GM23338 (cell line): ENCODE data around the gene AHI1. TPM values are rescaled to one million over a fixed set of nuclear protein-coding genes. Genes with fewer than 3 reads are reported as not detected.

Source experiments
- ATAC-seq: fragments of 200-7000 bp; cut with Tn5 transposase; 3 replicates; pipeline ENCODE4 v1.9.1; 2020
- DNase-seq: peaks from one replicate; pipeline ENCODE4 v3.0.0-alpha.2; 2015; ENCODE audit warnings: low spot score
- H2AFZ ChIP-seq: fragments of 200-600 bp; sonication (generic); 2 replicates; pipeline ENCODE4 v1.8.0; 2016; ENCODE audit warnings: antibody characterized with exemption, mild to moderate bottlenecking, moderate library complexity
- H3F3A ChIP-seq: fragments of 200-600 bp; sonication (generic); replicated peaks from 2 replicates; pipeline ENCODE4 v1.8.0; 2017; ENCODE audit warnings: antibody characterized with exemption, mixed run types, low read depth
- H3K27ac ChIP-seq: fragments of 200-600 bp; sonication (generic); 2 replicates; pipeline ENCODE4 v1.6.1; 2016; ENCODE audit warnings: low read depth
- H3K27me3 ChIP-seq: fragments of 200-600 bp; sonication (generic); 2 replicates; pipeline ENCODE4 v1.8.0; 2016; ENCODE audit warnings: mild to moderate bottlenecking, mixed run types, moderate library complexity; ENCODE audit not compliant: insufficient read depth
- H3K36me3 ChIP-seq: fragments of 200-600 bp; sonication (generic); 2 replicates; pipeline ENCODE4 v1.8.0; 2016; ENCODE audit warnings: mild to moderate bottlenecking; ENCODE audit not compliant: insufficient read depth
- H3K4me1 ChIP-seq: fragments of 200-600 bp; sonication (generic); 2 replicates; pipeline ENCODE4 v1.8.0; 2016; ENCODE audit warnings: mild to moderate bottlenecking, moderate library complexity; ENCODE audit not compliant: insufficient read depth
- H3K4me2 ChIP-seq: fragments of 200-600 bp; sonication (generic); 2 replicates; pipeline ENCODE4 v1.7.1; 2017; ENCODE audit warnings: mixed run types
- H3K4me3 ChIP-seq: fragments of 200-600 bp; sonication (generic); 2 replicates; pipeline ENCODE4 v1.6.1; 2016; ENCODE audit warnings: mixed run types
- H3K79me2 ChIP-seq: fragments of 200-600 bp; sonication (generic); replicated peaks from 2 replicates; pipeline ENCODE4 v1.8.0; 2017; ENCODE audit warnings: mild to moderate bottlenecking; ENCODE audit not compliant: insufficient read depth
- H3K9me2 ChIP-seq: fragments of 200-600 bp; sonication (generic); 2 replicates; pipeline ENCODE4 v1.8.0; 2017; ENCODE audit not compliant: insufficient read depth
- H4K20me1 ChIP-seq: fragments of 200-600 bp; sonication (generic); replicated peaks from 2 replicates; pipeline ENCODE4 v1.8.0; 2017; ENCODE audit warnings: mild to moderate bottlenecking; ENCODE audit not compliant: insufficient read depth
- H3K27ac Mint-ChIP-seq: 2 replicates; pipeline ENCODE4 v1.8.0; 2020; ENCODE audit warnings: inconsistent platforms, mild to moderate bottlenecking, moderate library complexity, mixed read lengths
- H3K27me3 Mint-ChIP-seq: 3 replicates; pipeline ENCODE4 v1.8.0; 2022; ENCODE audit warnings: low read depth, mild to moderate bottlenecking, moderate library complexity, mixed read lengths, inconsistent platforms; ENCODE audit not compliant: insufficient read depth, poor library complexity
- H3K36me3 Mint-ChIP-seq: 3 replicates; pipeline ENCODE4 v1.8.0; 2021; ENCODE audit warnings: low read depth, mild to moderate bottlenecking, inconsistent platforms, moderate library complexity, mixed read lengths
- H3K4me1 Mint-ChIP-seq: 3 replicates; pipeline ENCODE4 v1.8.0; 2020; ENCODE audit warnings: mild to moderate bottlenecking, inconsistent platforms, mixed read lengths
- H3K4me3 Mint-ChIP-seq: 3 replicates; pipeline ENCODE4 v1.8.0; 2021; ENCODE audit warnings: moderate library complexity, mild to moderate bottlenecking, inconsistent platforms, mixed read lengths
- H3K9me3 Mint-ChIP-seq: 3 replicates; pipeline ENCODE4 v1.8.0; 2020; ENCODE audit warnings: moderate library complexity, mild to moderate bottlenecking, inconsistent platforms, mixed read lengths
- CREB1 ChIP-seq: fragments of 250-450 bp; sonication (Bioruptor Pico); IDR thresholded peaks from 2 replicates; pipeline ENCODE4 v1.5.0; 2020; ENCODE audit warnings: low read depth, mild to moderate bottlenecking, moderate library complexity
- EZH2 ChIP-seq: fragments of 200-600 bp; sonication (generic); IDR thresholded peaks from one replicate; pipeline ENCODE4 v1.8.0; 2017; ENCODE audit warnings: antibody characterized with exemption, mild to moderate bottlenecking, low read depth; ENCODE audit not compliant: unreplicated experiment
- EZH2phosphoT487 ChIP-seq: fragments of 200-600 bp; sonication (generic); IDR thresholded peaks from one replicate; pipeline ENCODE4 v1.8.1; 2018; ENCODE audit warnings: antibody characterized with exemption; ENCODE audit not compliant: unreplicated experiment
- JUNB ChIP-seq: IDR thresholded peaks from one replicate; pipeline ENCODE4 v1.6.1; 2016; ENCODE audit warnings: antibody characterized with exemption; ENCODE audit not compliant: unreplicated experiment
- NANOG ChIP-seq: IDR thresholded peaks from 2 replicates; pipeline ENCODE4 v1.6.1; 2016; ENCODE audit warnings: antibody characterized with exemption, borderline replicate concordance
- ZNF114 ChIP-seq: fragments of 250-450 bp; sonication (Bioruptor Pico); IDR thresholded peaks from 2 replicates; pipeline ENCODE4 v1.5.0; 2020; ENCODE audit warnings: mild to moderate bottlenecking, moderate library complexity
- ZNF331 ChIP-seq: fragments of 250-450 bp; sonication (Bioruptor Pico); IDR thresholded peaks from 2 replicates; pipeline ENCODE4 v1.5.0; 2020; ENCODE audit warnings: low read depth, mild to moderate bottlenecking, moderate library complexity
- polyA plus RNA-seq: library from polyadenylated mRNA; unstranded; fragments of >200 nt; fragmentation: Nextera tagmentation; extraction: Ambion mirVana; gene quantifications from 2 replicates; pipeline ENCODE4 v1.2.1, GENCODE V29; 2016
- total RNA-seq: library from RNA; depleted of rRNA; stranded (reverse); fragments of >200 nt; shearing (Covaris generic); gene quantifications from 2 replicates; pipeline ENCODE4 v1.2.3, GENCODE V29; 2014
- TF ChIP-seq, protein P1 (sequence below): IDR thresholded peaks from one replicate; pipeline ENCODE4 v1.6.1; 2018; ENCODE audit warnings: antibody characterized with exemption; ENCODE audit not compliant: unreplicated experiment
- TF ChIP-seq, protein P2 (sequence below): IDR thresholded peaks from 2 replicates; pipeline ENCODE4 v1.6.1; 2016; ENCODE audit warnings: antibody characterized with exemption

Gene AHI1
- total and polyA plus RNA-seq, 2 experiments from 2014 or later, result 19.8 to 72.9 TPM

DNA sequence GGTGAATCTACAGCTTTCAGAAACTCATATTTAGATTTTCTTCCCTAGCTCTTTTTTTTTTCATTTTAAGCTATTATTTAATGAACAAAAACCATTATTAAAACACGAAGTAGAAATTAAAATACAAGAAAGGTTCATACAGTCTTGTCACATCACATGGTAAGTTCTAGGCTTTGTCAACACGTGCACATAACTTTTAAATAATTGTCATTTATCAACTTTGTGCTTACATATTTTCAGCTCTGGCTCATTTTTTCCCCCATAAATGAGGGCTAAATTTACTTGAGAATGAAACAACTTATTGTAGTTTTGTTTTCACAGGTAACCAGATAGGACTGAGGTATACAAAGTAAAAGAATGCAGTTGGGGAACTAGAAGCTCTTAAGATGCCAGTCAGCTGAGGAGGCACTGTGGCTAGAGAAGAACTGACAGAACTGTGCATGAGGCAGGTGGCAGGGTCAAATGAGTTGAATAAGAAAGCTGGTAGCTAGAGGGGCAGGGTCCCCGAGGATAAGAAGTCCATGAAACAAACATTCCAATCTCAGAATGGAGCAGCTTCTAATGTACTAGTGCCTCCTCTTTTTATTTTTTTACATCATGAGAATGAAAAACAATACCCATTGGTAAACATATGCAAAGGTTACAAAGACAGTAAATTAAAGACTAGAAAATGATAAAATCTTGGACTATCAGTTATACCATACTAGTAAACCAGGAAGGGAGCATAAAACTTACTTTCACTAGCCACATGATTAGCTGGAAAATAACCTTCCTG is 174.9 kb downstream of the AHI1 start:
- Histone ChIP-seq H4K20me1 (no peaks in the 10 kb centered on the region), H3K4me3 (no peak overlapping the region), H3K79me2 (no peaks in the 10 kb centered on the region), H3K36me3 (no peaks in the 10 kb centered on the region), H3F3A (no peaks in the 10 kb centered on the region), H3K27ac (no peak overlapping the region), H3K9me2 (no peaks in the 10 kb centered on the region), H3K27me3 (no peaks in the 10 kb centered on the region), H3K4me2 (0 out of 2 replicates have a peak overlapping the region, but pooled peaks have one; percentile 36), H3K4me1 (peaks cover 8% of the 10 kb centered on the region; the same call in 1 of the 2 replicates), H2AFZ (no peak overlapping the region)
- no peak for TF ChIP-seq CREB1 (CRISPR knock-in tag)
- TF ChIP-seq JUNB, result no peak
- no peak for TF ChIP-seq ZNF331 (CRISPR knock-in tag)
- TF ChIP-seq, protein P1, sequence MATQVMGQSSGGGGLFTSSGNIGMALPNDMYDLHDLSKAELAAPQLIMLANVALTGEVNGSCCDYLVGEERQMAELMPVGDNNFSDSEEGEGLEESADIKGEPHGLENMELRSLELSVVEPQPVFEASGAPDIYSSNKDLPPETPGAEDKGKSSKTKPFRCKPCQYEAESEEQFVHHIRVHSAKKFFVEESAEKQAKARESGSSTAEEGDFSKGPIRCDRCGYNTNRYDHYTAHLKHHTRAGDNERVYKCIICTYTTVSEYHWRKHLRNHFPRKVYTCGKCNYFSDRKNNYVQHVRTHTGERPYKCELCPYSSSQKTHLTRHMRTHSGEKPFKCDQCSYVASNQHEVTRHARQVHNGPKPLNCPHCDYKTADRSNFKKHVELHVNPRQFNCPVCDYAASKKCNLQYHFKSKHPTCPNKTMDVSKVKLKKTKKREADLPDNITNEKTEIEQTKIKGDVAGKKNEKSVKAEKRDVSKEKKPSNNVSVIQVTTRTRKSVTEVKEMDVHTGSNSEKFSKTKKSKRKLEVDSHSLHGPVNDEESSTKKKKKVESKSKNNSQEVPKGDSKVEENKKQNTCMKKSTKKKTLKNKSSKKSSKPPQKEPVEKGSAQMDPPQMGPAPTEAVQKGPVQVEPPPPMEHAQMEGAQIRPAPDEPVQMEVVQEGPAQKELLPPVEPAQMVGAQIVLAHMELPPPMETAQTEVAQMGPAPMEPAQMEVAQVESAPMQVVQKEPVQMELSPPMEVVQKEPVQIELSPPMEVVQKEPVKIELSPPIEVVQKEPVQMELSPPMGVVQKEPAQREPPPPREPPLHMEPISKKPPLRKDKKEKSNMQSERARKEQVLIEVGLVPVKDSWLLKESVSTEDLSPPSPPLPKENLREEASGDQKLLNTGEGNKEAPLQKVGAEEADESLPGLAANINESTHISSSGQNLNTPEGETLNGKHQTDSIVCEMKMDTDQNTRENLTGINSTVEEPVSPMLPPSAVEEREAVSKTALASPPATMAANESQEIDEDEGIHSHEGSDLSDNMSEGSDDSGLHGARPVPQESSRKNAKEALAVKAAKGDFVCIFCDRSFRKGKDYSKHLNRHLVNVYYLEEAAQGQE, result no peak
- no peak for TF ChIP-seq ZNF114 (CRISPR knock-in tag)
- TF ChIP-seq EZH2, result no peak
- TF ChIP-seq NANOG, result no peak
- TF ChIP-seq, protein P2, sequence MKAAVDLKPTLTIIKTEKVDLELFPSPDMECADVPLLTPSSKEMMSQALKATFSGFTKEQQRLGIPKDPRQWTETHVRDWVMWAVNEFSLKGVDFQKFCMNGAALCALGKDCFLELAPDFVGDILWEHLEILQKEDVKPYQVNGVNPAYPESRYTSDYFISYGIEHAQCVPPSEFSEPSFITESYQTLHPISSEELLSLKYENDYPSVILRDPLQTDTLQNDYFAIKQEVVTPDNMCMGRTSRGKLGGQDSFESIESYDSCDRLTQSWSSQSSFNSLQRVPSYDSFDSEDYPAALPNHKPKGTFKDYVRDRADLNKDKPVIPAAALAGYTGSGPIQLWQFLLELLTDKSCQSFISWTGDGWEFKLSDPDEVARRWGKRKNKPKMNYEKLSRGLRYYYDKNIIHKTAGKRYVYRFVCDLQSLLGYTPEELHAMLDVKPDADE, result no peak
- TF ChIP-seq EZH2phosphoT487, result no peak
- H3K4me3 Mint-ChIP-seq, result no peak overlapping the region
- no peaks in the 10 kb centered on the region for H3K36me3 Mint-ChIP-seq
- H3K4me1 Mint-ChIP-seq, result peaks cover 14% of the 10 kb centered on the region; the same call in 2 of the 3 replicates
- H3K27ac Mint-ChIP-seq, result no peak overlapping the region; the same call in 1 of the 2 replicates
- H3K27me3 Mint-ChIP-seq, result no peaks in the 10 kb centered on the region
- DNase-seq, result no peak
- no peaks in the 10 kb centered on the region for H3K9me3 Mint-ChIP-seq
- ATAC-seq, result peak; percentile 35; the same call in 2 of the 3 replicates
